ENCODE measurements around the gene SMARCC2. TPM values are rescaled to one million over a fixed set of nuclear protein-coding genes. Genes with fewer than 3 reads are reported as not detected.
A peak's percentile ranks its signal among the peaks of the same experiment; 100 is the strongest.
"Not testable (repeated sequence)": the region's sequence is repeated elsewhere in the genome, so short reads cannot be mapped to it uniquely, and the experiment has no call there.

The SMARCC2 gene
- total RNA-seq, 2 experiments from 2014 or later, result 144 to 154 TPM

DNA sequence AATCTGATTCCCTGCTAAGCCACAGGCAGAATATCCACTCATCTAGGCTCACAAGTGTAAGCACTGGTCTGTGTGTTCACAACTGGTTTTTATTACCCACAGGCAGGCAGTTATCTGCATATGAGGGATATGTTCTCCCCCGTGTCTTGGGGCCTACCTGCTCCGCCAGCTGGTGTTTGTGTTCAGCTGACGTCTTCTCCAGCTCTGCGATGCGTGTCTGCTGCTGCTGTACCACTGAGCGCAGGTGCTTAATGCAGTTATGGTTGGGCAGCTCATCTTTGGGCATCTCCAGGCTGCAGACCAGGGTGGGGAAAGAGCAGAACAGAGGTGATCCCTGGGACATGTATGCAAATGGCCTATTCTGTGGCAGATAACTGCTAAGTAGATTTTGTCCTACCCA is 18.7 kb upstream of the SMARCC2 start:
- H3K4me1 Mint-ChIP-seq (ENCODE audit: low read depth), result no peaks in the 10 kb centered on the region
- ChIA-PET POLR2A (interaction anchor here (1.0 to 1.1 kb wide), 2 partner anchors 14 to 108 kb away, joined by 3 to 5 read pairs; partner anchors contain the start of genes CNPY2 and RNF41), CTCF (interaction anchor here (0.8 to 4.7 kb wide), 7 partner anchors 10 to 256 kb away, joined by 3 to 45 read pairs (median 7); partner anchors contain the start of genes ANKRD52, IL23A and RNF41)
- DNase-seq (no peak), ATAC-seq (no peak)
- no peak overlapping the region for H3K27ac Mint-ChIP-seq
- no peaks in the 10 kb centered on the region for H3K9me3 Mint-ChIP-seq (ENCODE audit: insufficient read depth)
- peaks cover 48% of the 10 kb centered on the region for H3K36me3 Mint-ChIP-seq (ENCODE audit: low read depth)
- H3K27me3 Mint-ChIP-seq (ENCODE audit: low read depth), result no peaks in the 10 kb centered on the region
- H3K4me3 Mint-ChIP-seq, result no peak overlapping the region

DNA sequence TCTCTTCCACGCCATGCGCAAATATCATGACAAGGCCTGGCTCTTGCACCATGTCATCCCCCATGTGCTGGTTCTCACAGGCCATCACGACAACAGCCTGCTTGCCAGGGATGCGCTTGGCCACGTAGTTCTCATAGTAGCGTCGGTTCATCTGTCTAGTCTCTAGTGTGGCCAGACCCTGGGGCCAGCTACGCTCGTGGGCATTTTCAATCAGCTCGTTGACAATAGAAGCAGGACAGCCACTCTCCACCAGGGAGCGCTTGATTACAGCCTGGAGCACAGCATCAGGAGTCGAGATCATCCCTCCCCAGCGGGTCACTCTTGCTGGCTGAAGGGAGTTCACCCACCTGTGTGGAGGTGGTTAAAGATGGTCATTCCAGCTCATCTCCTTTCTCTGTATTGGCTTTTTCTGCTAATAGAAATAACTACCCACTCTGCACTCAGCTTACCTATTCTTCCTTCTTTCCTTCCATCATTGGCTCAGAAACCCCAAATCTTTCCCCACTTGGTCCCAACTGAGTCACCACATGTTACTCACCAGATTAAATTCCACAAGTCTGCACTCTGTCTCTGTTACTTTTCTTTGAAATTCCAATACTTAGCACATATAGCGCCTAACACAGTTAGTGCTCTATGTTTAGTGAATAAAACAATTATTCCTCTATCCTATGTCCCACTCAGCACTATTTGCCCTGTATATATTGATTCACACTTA is 17.3 kb upstream of the SMARCC2 start:
- Mint-ChIP-seq H3K4me3 (no peak overlapping the region), H3K27ac (no peak overlapping the region), H3K27me3 (ENCODE audit: low read depth) (no peaks in the 10 kb centered on the region), H3K4me1 (ENCODE audit: low read depth) (no peaks in the 10 kb centered on the region), H3K9me3 (ENCODE audit: insufficient read depth) (no peaks in the 10 kb centered on the region), H3K36me3 (ENCODE audit: low read depth) (peaks cover 40% of the 10 kb centered on the region)
- DNase-seq, result peak; percentile 56
- peak; percentile 62 for ATAC-seq
- POLR2A ChIA-PET, result interaction anchor here (0.7 to 1.0 kb wide), 3 partner anchors 15 to 63 kb away, joined by 3 to 5 read pairs (median 3); partner anchors contain the start of genes RNF41 and SMARCC2
- CTCF ChIA-PET, result interaction anchor here (0.7 to 4.7 kb wide), 14 partner anchors 9 to 257 kb away, joined by 3 to 45 read pairs (median 6); partner anchors contain the start of genes COQ10A, IL23A, RNF41 and SMARCC2

DNA sequence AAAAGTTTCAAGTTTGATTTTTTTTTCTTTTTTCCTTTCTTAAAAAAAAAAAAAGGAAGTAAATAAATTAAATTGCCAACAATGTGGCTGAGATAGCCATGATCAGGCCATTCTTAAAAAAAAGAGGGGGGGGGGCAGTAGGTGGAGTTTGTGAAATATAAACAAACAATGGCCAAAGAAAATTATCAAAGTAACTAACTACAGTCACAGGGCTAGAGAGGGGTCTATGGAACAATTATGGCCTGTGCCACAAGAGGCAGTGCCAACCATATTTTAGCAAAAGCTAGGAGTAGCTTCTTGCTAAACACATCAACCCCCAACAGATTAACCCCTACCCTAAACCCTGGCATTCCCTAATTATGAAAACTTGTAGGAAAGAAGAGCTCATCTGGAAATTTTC is 16.2 kb upstream of the SMARCC2 start:
- no peaks in the 10 kb centered on the region for H3K27me3 Mint-ChIP-seq (ENCODE audit: low read depth)
- CTCF ChIA-PET, result interaction anchor here (0.9 to 4.7 kb wide), 12 partner anchors 11 to 259 kb away, joined by 3 to 45 read pairs (median 4); partner anchors contain the start of genes COQ10A, RNF41, SMARCC2 and STAT2
- DNase-seq (no peak), ATAC-seq (peak; percentile 41)
- POLR2A ChIA-PET, result interaction anchor here (0.6 to 0.7 kb wide), 2 partner anchors 14 to 218 kb away, joined by 3 read pairs; no protein-coding TSS in a partner anchor
- peaks cover 33% of the 10 kb centered on the region for H3K36me3 Mint-ChIP-seq (ENCODE audit: low read depth)
- no peaks in the 10 kb centered on the region for H3K4me1 Mint-ChIP-seq (ENCODE audit: low read depth)
- no peak overlapping the region for H3K27ac Mint-ChIP-seq
- no peaks in the 10 kb centered on the region for H3K9me3 Mint-ChIP-seq (ENCODE audit: insufficient read depth)
- H3K4me3 Mint-ChIP-seq, result no peak overlapping the region

DNA sequence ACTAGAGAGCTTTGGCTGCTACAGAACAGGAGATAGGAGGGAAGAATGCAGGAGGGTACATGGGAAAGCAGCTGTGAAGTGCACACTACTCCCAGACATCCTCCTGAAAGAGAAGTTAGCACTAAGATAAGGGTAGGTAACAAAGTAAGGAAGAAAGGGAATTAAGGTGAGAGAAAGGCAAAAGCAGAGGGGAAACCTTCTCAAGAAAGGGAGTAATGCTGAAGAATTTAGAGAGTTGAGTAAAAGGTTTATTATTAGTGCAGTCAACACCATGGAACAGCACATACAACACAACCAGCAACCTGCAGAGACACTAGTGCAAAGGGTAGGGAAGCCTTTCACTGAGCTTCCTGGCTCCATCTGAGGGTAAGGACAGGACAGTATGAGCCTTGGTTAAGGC is 15.0 kb upstream of the SMARCC2 start:
- ChIA-PET CTCF (interaction anchor here (0.9 to 1.4 kb wide), 4 partner anchors 12 to 107 kb away, joined by 3 to 5 read pairs (median 4); partner anchors contain the start of genes ANKRD52 and ZC3H10), POLR2A (no interaction called here)
- H3K4me1 Mint-ChIP-seq (ENCODE audit: low read depth), result no peaks in the 10 kb centered on the region
- H3K27ac Mint-ChIP-seq, result no peak overlapping the region
- ATAC-seq, result no peak
- no peak overlapping the region for H3K4me3 Mint-ChIP-seq
- no peak for DNase-seq
- no peaks in the 10 kb centered on the region for H3K9me3 Mint-ChIP-seq (ENCODE audit: insufficient read depth)
- H3K36me3 Mint-ChIP-seq (ENCODE audit: low read depth), result peaks cover 24% of the 10 kb centered on the region
- H3K27me3 Mint-ChIP-seq (ENCODE audit: low read depth), result no peaks in the 10 kb centered on the region

DNA sequence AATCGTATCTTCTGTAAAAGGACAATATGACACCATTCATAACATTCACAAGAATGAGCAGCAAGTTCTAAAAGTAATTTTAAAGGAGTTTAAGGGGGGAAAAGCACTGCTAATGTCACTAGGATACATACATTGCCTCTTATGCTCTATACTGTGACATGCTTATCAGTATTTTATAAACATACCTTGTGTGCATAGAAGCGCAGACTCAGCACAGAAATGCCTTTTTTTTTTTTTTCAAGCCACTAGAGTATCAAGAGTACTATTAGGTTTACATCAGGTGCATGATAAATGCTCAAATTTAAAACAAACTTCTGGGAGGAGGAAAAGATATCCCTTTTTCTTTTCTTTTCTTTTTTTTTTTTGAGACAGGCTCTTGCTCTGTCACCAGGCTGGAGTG is 13.6 kb upstream of the SMARCC2 start:
- H3K27me3 Mint-ChIP-seq (ENCODE audit: low read depth), result no peaks in the 10 kb centered on the region
- CTCF ChIA-PET, result interaction anchor here (1.6 to 3.2 kb wide), 3 partner anchors 10 to 64 kb away, joined by 3 to 13 read pairs (median 4); partner anchors contain the start of gene SMARCC2

DNA sequence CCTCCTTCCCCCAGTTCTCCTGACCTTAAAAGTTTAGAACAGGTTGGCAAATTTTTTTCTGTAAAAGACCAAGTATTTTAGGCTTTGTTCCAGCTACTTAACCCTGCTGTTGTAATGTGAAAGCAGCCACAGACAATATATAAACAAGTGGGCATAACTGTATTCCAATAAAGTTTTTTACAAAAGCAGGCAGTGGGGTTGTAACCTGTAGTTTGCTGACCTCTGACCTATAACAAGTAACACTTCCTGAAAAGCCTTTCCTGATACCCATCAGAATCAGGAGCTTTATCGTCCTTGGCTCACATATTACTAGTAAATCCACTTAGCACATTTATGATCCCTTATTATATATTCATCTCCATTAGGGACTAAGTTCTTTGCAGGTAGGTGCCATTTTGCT is 13.1 kb upstream of the SMARCC2 start:
- DNase-seq (no peak), ATAC-seq (no peak)
- Mint-ChIP-seq H3K27me3 (ENCODE audit: low read depth) (no peaks in the 10 kb centered on the region), H3K27ac (no peak overlapping the region), H3K9me3 (ENCODE audit: insufficient read depth) (no peaks in the 10 kb centered on the region), H3K4me1 (ENCODE audit: low read depth) (no peaks in the 10 kb centered on the region), H3K4me3 (no peak overlapping the region), H3K36me3 (ENCODE audit: low read depth) (peaks cover 13% of the 10 kb centered on the region)
- ChIA-PET POLR2A (interaction anchor here (1.3 kb wide), 2 partner anchors 20 to 113 kb away, joined by 4 read pairs; partner anchors contain the start of genes CNPY2 and RNF41), CTCF (interaction anchor here (1.1 to 3.2 kb wide), 5 partner anchors 10 to 65 kb away, joined by 3 to 13 read pairs (median 4); partner anchors contain the start of genes ANKRD52, RNF41 and SMARCC2)

More for the DNA sequence above, 13.6 kb upstream of the SMARCC2 start:
- peaks cover 17% of the 10 kb centered on the region for H3K36me3 Mint-ChIP-seq (ENCODE audit: low read depth)
- no peaks in the 10 kb centered on the region for H3K4me1 Mint-ChIP-seq (ENCODE audit: low read depth)
- H3K4me3 Mint-ChIP-seq, result no peak overlapping the region
- ATAC-seq (no peak), DNase-seq (no peak)
- POLR2A ChIA-PET, result no interaction called here
- H3K27ac Mint-ChIP-seq, result no peak overlapping the region
- H3K9me3 Mint-ChIP-seq (ENCODE audit: insufficient read depth), result no peaks in the 10 kb centered on the region

DNA sequence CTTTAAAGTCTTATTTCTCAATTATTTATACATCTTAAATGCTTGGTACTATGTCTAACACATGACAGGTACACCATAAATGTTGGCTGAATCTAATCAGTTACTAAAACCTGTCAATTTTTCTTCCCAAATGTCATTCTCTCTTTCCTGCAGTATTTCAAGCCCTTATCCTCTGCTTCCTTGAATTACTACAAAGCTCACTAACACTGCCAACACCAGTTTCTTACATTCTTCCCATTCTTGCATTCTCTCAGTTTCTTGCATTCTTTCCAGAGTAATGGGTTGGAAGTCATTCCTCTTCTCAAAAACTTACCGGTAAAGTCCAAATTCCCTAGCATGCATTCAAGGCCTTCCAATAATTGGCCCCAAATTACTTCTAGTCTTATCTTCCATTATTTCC is 9.6 kb upstream of the SMARCC2 start:
- ChIA-PET POLR2A (no interaction called here), CTCF (interaction anchor here (2.1 to 2.9 kb wide), 2 partner anchors 8 to 10 kb away, joined by 8 to 14 read pairs; partner anchors contain the start of gene SMARCC2)
- ATAC-seq, result no peak

DNA sequence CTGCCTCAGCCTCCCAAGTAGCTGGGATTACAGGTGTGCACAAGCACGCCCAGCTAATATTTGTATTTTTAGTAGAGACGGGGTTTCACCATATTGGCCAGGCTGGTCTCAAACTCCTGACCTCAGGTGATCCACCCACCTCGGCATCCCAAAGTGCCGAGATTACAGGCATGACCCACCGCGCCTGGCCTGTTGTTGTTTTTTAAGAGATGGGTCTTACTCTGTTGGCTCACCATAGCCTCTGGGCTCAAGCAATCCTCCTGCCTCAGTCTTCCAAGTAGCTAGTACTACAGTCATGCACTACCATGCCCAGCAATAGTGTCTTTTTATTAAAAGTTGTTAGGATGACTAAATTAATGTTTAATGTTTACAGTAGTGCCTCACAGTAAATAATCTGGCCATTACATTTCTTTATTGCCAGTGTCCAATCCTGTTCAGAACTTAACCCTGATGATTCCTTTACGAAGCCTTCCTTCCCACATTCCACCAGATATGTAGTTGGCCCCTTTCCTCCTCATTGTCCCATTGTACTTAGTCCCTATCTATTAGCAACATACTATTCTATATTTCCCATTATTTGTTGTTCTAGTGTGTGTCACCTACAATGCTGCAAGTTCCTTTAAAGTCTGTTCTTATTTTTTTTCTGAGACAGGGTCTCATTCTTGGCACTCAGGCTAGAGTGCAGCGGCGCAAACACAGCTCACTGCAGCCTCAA is 8.8 kb upstream of the SMARCC2 start:
- CTCF ChIA-PET, result interaction anchor here (0.6 to 2.9 kb wide), 6 partner anchors 9 to 266 kb away, joined by 3 to 14 read pairs (median 6); partner anchors contain the start of genes RNF41, SMARCC2 and ZC3H10

More for the DNA sequence above, 9.6 kb upstream of the SMARCC2 start:
- DNase-seq, result no peak
- H3K4me3 Mint-ChIP-seq, result no peak overlapping the region
- peaks cover 7% of the 10 kb centered on the region for H3K36me3 Mint-ChIP-seq (ENCODE audit: low read depth)
- peaks cover 2% of the 10 kb centered on the region for H3K4me1 Mint-ChIP-seq (ENCODE audit: low read depth)
- H3K9me3 Mint-ChIP-seq (ENCODE audit: insufficient read depth), result no peaks in the 10 kb centered on the region
- H3K27me3 Mint-ChIP-seq (ENCODE audit: low read depth), result no peaks in the 10 kb centered on the region
- no peak overlapping the region for H3K27ac Mint-ChIP-seq

DNA sequence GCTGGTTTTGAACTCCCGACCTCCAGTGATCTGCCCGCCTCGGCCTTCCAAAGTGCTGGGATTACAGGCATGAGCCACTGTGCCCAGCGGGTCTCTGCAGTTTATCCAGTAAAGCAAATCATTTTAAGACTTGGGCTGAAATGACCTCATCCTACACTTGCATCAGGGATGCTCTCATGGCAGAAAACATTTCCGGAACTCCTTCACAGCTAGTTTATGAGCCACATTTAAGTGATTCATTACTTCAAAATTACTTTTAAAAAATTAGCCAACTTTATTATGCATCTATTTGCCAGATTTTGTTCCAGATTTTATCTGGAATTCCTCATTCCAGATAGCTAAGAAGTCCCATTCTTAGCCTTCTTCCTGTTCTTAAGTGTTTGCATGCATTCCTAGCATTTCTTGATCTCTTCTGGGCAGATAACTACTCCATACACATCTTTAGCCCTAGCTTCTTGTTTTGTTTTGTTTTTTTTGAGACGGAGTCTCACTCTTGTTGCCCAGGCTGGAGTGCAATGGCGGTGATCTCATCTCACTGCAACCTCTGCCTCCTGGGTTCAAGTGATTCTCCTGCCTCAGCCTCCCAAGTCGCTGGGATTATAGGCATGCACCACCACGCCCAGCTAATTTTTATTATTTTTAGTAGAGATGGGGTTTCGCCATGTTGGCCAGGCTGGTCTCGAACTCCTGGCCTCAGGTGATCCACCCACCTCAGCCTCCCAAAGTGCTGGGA is 7.7 kb upstream of the SMARCC2 start:
- DNase-seq; H3K4me3 Mint-ChIP-seq; H3K9me3 Mint-ChIP-seq (ENCODE audit: insufficient read depth); H3K27ac Mint-ChIP-seq; H3K27me3 Mint-ChIP-seq (ENCODE audit: low read depth); POLR2A ChIA-PET; ATAC-seq: not testable (repeated sequence)
- Mint-ChIP-seq H3K36me3 (ENCODE audit: low read depth) (peaks cover 13% of the 10 kb centered on the region), H3K4me1 (ENCODE audit: low read depth) (peaks cover 15% of the 10 kb centered on the region)
- CTCF ChIA-PET, result interaction anchor here (0.6 to 2.9 kb wide), 6 partner anchors 8 to 267 kb away, joined by 3 to 14 read pairs (median 6); partner anchors contain the start of genes RNF41 and SMARCC2

More for the DNA sequence above, 8.8 kb upstream of the SMARCC2 start:
- H3K4me3 Mint-ChIP-seq, result no peak overlapping the region
- H3K27me3 Mint-ChIP-seq (ENCODE audit: low read depth), result no peaks in the 10 kb centered on the region
- ATAC-seq (no peak), DNase-seq (no peak)
- POLR2A ChIA-PET, result no interaction called here
- peaks cover 12% of the 10 kb centered on the region for H3K36me3 Mint-ChIP-seq (ENCODE audit: low read depth)
- no peak overlapping the region for H3K27ac Mint-ChIP-seq
- peaks cover 7% of the 10 kb centered on the region for H3K4me1 Mint-ChIP-seq (ENCODE audit: low read depth)
- H3K9me3 Mint-ChIP-seq (ENCODE audit: insufficient read depth), result no peaks in the 10 kb centered on the region

DNA sequence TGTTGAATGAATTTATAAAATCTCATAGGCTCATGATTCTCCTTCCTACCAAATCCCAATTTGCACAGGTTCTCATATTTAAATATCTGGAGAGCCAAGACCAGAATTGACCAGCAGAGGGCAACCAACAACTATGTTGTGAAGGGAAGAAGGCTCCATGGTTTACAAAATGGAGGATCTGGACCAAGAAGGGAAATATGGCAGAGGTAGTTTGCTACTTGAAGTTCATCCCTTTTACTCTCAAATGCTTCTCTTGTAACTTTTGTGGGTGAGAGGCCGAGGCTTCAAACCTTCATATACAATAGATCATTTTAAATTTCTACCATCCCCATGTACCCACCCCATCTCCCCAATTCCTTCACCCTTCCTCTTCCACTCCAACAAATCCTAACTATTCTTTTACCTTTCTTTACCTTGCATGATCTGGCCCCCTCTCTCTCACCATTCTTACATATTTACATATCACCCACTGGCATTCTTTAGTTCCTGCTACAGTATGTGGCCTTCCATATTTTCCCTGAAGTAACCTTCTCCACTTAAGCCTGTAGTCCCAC is 3.8 kb upstream of the SMARCC2 start:
- ChIA-PET CTCF (interaction anchor here (0.7 to 6.7 kb wide), 13 partner anchors 9 to 271 kb away, joined by 3 to 148 read pairs (median 5); partner anchors contain the start of genes ESYT1, IL23A, RNF41 and ZC3H10), POLR2A (interaction anchor here (1.2 kb wide), 1 partner anchor 241 kb away, joined by 5 read pairs; no protein-coding TSS in a partner anchor)
- Mint-ChIP-seq H3K9me3 (ENCODE audit: insufficient read depth) (no peaks in the 10 kb centered on the region), H3K36me3 (ENCODE audit: low read depth) (peaks cover 19% of the 10 kb centered on the region), H3K4me3 (no peak overlapping the region), H3K27me3 (ENCODE audit: low read depth) (no peaks in the 10 kb centered on the region), H3K27ac (peak overlapping the region; percentile 47), H3K4me1 (ENCODE audit: low read depth) (peaks cover 26% of the 10 kb centered on the region)
- DNase-seq (peak; percentile 89), ATAC-seq (no peak)

Measured in activated CD8-positive, alpha-beta T cell treated with anti-CD3 and anti-CD28 coated beads, Interleukin-2, amount 10 ng/mL, durations not matched to agents 7 days and 5 days (primary cell).